Activated CD8-positive, alpha-beta T cell treated with anti-CD3 and anti-CD28 coated beads for 36 hours (primary cell): ENCODE measurements around the gene PLCG1. TPM values are rescaled to one million over a fixed set of nuclear protein-coding genes. Genes with fewer than 3 reads are reported as not detected.

ENCODE experiments used
- ATAC-seq: fragments of 200-7000 bp; cut with Tn5 transposase; one replicate; pipeline ENCODE4 v1.10.0; 2021; ENCODE audit warnings: mild to moderate bottlenecking, moderate library complexity
- CTCF ChIA-PET: fragments of 350-600 bp; sonication (Branson Sonifier 250); formaldehyde crosslinking; loops from one replicate; lab custom pipeline; 2021; ENCODE audit warnings: antibody characterized with exemption; lab: Charles Lee
- POLR2A ChIA-PET: fragments of 350-600 bp; sonication (Branson Sonifier 250); formaldehyde crosslinking; loops from one replicate; lab custom pipeline; 2021; ENCODE audit warnings: antibody characterized with exemption; lab: Charles Lee
- DNase-seq: peaks from one replicate; pipeline ENCODE4 v3.0.0-alpha.2; 2020
- H3K27ac Mint-ChIP-seq: one replicate; pipeline ENCODE4 v1.8.0; 2021; ENCODE audit warnings: mild to moderate bottlenecking, mixed read lengths
- H3K27me3 Mint-ChIP-seq: one replicate; pipeline ENCODE4 v1.8.0; 2021; ENCODE audit warnings: mixed read lengths
- H3K36me3 Mint-ChIP-seq: one replicate; pipeline ENCODE4 v1.8.0; 2021; ENCODE audit warnings: low read depth, mixed read lengths
- H3K4me1 Mint-ChIP-seq: one replicate; pipeline ENCODE4 v1.8.0; 2021; ENCODE audit warnings: low read depth, mixed read lengths
- H3K4me3 Mint-ChIP-seq: one replicate; pipeline ENCODE4 v1.8.0; 2021; ENCODE audit warnings: mild to moderate bottlenecking, moderate library complexity, mixed read lengths
- H3K9me3 Mint-ChIP-seq: one replicate; pipeline ENCODE4 v1.8.0; 2021; ENCODE audit warnings: mixed read lengths
- CTCF ChIP-seq: fragments of 200-600 bp; IDR thresholded peaks from one replicate; pipeline ENCODE4 v1.8.0; 2022; ENCODE audit warnings: antibody characterized with exemption, mild to moderate bottlenecking
- intact Hi-C: fragments of 100-400 bp; cut with micrococcal nuclease; formaldehyde crosslinking; loops from one replicate; pipeline ENCODE4 v1.10.0; 2022
- total RNA-seq, 2 experiments: library from RNA; stranded (reverse); gene quantifications; one replicate each; pipeline ENCODE4 v1.2.3, GENCODE V29; 2021

The PLCG1 gene
- total RNA-seq, 2 experiments from 2014 or later, result 259 to 260 TPM

GRCh38 chr20:41165001-41165882, 27.9 kb downstream of the PLCG1 start:
- CTCF ChIA-PET, result interaction anchor here (1.5 to 6.6 kb wide), 3 partner anchors 8 to 174 kb away, joined by 3 to 29 read pairs (median 13); no protein-coding TSS in a partner anchor
- no peak for TF ChIP-seq CTCF
- peak overlapping the region; percentile 56 for H3K27ac Mint-ChIP-seq
- H3K36me3 Mint-ChIP-seq, result peaks cover 85% of the 10 kb centered on the region
- DNase-seq, result no peak
- POLR2A ChIA-PET, result interaction anchor here (1.0 to 17.5 kb wide), 3 partner anchors 8 to 25 kb away, joined by 3 to 361 read pairs (median 8); partner anchors contain the start of gene PLCG1
- intact Hi-C loops, result no loop called here
- peaks cover 69% of the 10 kb centered on the region for H3K4me1 Mint-ChIP-seq
- no peak for ATAC-seq
- H3K9me3 Mint-ChIP-seq, result no peaks in the 10 kb centered on the region
- no peak overlapping the region for H3K4me3 Mint-ChIP-seq
- H3K27me3 Mint-ChIP-seq, result no peaks in the 10 kb centered on the region

- DNase-seq (no peak), ATAC-seq (no peak)
- Mint-ChIP-seq H3K27ac (peak overlapping the region; percentile 67), H3K27me3 (no peaks in the 10 kb centered on the region), H3K9me3 (no peaks in the 10 kb centered on the region), H3K36me3 (peaks cover 84% of the 10 kb centered on the region), H3K4me3 (no peak overlapping the region), H3K4me1 (peaks cover 66% of the 10 kb centered on the region)
- no peak for TF ChIP-seq CTCF
- POLR2A ChIA-PET, result interaction anchor here (0.9 to 2.9 kb wide), 4 partner anchors 9 to 28 kb away, joined by 3 to 8 read pairs (median 6); partner anchors contain the start of gene PLCG1
- intact Hi-C loops, result no loop called here
- CTCF ChIA-PET, result interaction anchor here (6.6 kb wide), 1 partner anchor 31 kb away, joined by 29 read pairs; no protein-coding TSS in a partner anchor
Measured at GRCh38 chr20:41166201-41167117, 29.1 kb downstream of the PLCG1 start.

- Mint-ChIP-seq H3K27ac (peak overlapping the region; percentile 67), H3K4me1 (peaks cover 67% of the 10 kb centered on the region)
Measured at GRCh38 chr20:41167118-41167470, 29.8 kb downstream of the PLCG1 start.

More at GRCh38 chr20:41167118-41167470, 29.8 kb downstream of the PLCG1 start:
- no peak for TF ChIP-seq CTCF
- H3K27me3 Mint-ChIP-seq, result no peaks in the 10 kb centered on the region
- intact Hi-C loops, result no loop called here
- peaks cover 85% of the 10 kb centered on the region for H3K36me3 Mint-ChIP-seq
- H3K9me3 Mint-ChIP-seq, result no peaks in the 10 kb centered on the region
- H3K4me3 Mint-ChIP-seq, result no peak overlapping the region
- no peak for ATAC-seq
- ChIA-PET CTCF (interaction anchor here (6.6 kb wide), 1 partner anchor 32 kb away, joined by 29 read pairs; no protein-coding TSS in a partner anchor), POLR2A (interaction anchor here (0.8 to 3.7 kb wide), 7 partner anchors 9 to 33 kb away, joined by 3 to 40 read pairs (median 4); partner anchors contain the start of gene PLCG1)
- DNase-seq, result no peak
